Spleen (tissue), 11 donors: ENCODE measurements around the gene P2RY11. TPM values are rescaled to one million over a fixed set of nuclear protein-coding genes. Genes with fewer than 3 reads are reported as not detected.

Experiments
- DNase-seq: peaks from one replicate; pipeline ENCODE4 v3.0.0-alpha.2; 2020
- H3K27ac ChIP-seq, 8 donors: fragments of 200-600 bp; sonication (generic) in 7 of 8; 1 replicate in 4 of 8; 2 replicates in 4 of 8; pipeline versions ENCODE4 v1.5.0 to v1.8.0; 2016 to 2021; ENCODE audit warnings: inconsistent platforms in 4 of 8, mild to moderate bottlenecking in 4 of 8, moderate library complexity in 1 of 8
- H3K27me3 ChIP-seq, 7 donors: fragments of 200-600 bp; sonication (generic) in 6 of 7; replicated peaks in 1 of 7; 1 replicate in 4 of 7; 2 replicates in 3 of 7; pipeline versions ENCODE4 v1.5.0 to v1.8.0; 2016 to 2021; ENCODE audit warnings: inconsistent platforms in 3 of 7, mild to moderate bottlenecking in 1 of 7
- H3K36me3 ChIP-seq, 6 donors: fragments of 200-600 bp; sonication (generic) in 5 of 6; 1 replicate in 4 of 6; 2 replicates in 2 of 6; pipeline versions ENCODE4 v1.5.0 to v1.8.0; 2016 to 2021; ENCODE audit warnings: inconsistent platforms in 2 of 6
- H3K4me1 ChIP-seq, 6 donors: fragments of 200-600 bp; sonication (generic) in 5 of 6; 1 replicate in 3 of 6; 2 replicates in 3 of 6; pipeline versions ENCODE4 v1.5.0 to v1.8.0; 2016 to 2021; ENCODE audit warnings: inconsistent platforms in 3 of 6
- H3K4me3 ChIP-seq, 8 donors: fragments of 200-600 bp; sonication (generic) in 7 of 8; 1 replicate in 4 of 8; 2 replicates in 4 of 8; pipeline versions ENCODE4 v1.5.0 to v1.8.0; 2016 to 2021; ENCODE audit warnings: inconsistent platforms in 4 of 8, mild to moderate bottlenecking in 4 of 8, moderate library complexity in 2 of 8
- H3K9me3 ChIP-seq, 8 donors: fragments of 200-600 bp; sonication (generic) in 7 of 8; 1 replicate in 4 of 8; 2 replicates in 4 of 8; pipeline versions ENCODE4 v1.5.0 to v1.8.0; 2016 to 2021; ENCODE audit warnings: inconsistent platforms in 4 of 8
- CTCF ChIP-seq, 11 experiments: fragments of 200-600 bp in 7 of 11; fragments of 450-650 bp in 4 of 11; sonication (generic) in 4 of 11; IDR thresholded peaks in 8 of 11; conservative IDR thresholded peaks in 3 of 11; 1 replicate in 7 of 11; 2 replicates in 4 of 11; pipeline versions ENCODE4 v1.4.0 to v1.8.0; 2016 to 2021; ENCODE audit warnings: antibody characterized with exemption in 11 of 11, inconsistent platforms in 4 of 11, mild to moderate bottlenecking in 1 of 11
- POLR2A ChIP-seq, 3 donors: fragments of 450-650 bp; IDR thresholded peaks; one replicate each; pipeline ENCODE4 v1.5.1; 2017; ENCODE audit warnings: antibody characterized with exemption in 3 of 3, mild to moderate bottlenecking in 1 of 3
- POLR2AphosphoS5 ChIP-seq, 3 donors: sonication (generic); formaldehyde crosslinking; IDR thresholded peaks; one replicate each; pipeline ENCODE4 v1.5.1; 2017; ENCODE audit warnings: antibody characterized with exemption in 3 of 3
- WGBS, 5 donors: extraction: QIAGEN DNeasy Blood & Tissue Kit in 3 of 5; methylation state at CpG; one replicate each; pipeline versions ENCODE4 v1.1.5 to v1.1.7; 2013 to 2018; 5-methylcytosine and 5-hydroxymethylcytosine counted together
- intact Hi-C: fragments of 100-400 bp; cut with DNase I; formaldehyde crosslinking; loops from one replicate; pipeline ENCODE4 v1.15.0; 2023; ENCODE audit warnings: low total_unique reads
- polyA plus RNA-seq, 3 donors: library from polyadenylated mRNA; stranded (reverse); fragments of 200-250 nt; gene quantifications; one replicate each; pipeline ENCODE4 v1.2.1, GENCODE V29; 2013
- total RNA-seq, 7 donors: library from RNA; depleted of rRNA in 3 of 7; stranded (reverse); fragments of >200 nt in 3 of 7; fragmentation: NEBNext Ultra II Directional in 4 of 7; extraction: Animal tissue kit (Norgen Biotek cat#: 25700) in 4 of 7; gene quantifications; one replicate each; pipeline versions ENCODE4 v1.1.0 to v1.2.1, GENCODE V29; 2016 to 2021
- donor health status: healthy with polysubstance abuse.
- donor health status: DM: no; HTN: no; CAD: no; lungs with moderate emphysema.
- donor health status: DM: no; HTN: no; CAD: no.
- donor health status: Bipolar disorder and iron deficiency.
- donor health status: healthy.
- donor health status: DM: no; HTN: no; CAD: no.
- donor health status: DM: yes; HTN: yes; CAD: no.

The P2RY11 gene
- total and polyA plus RNA-seq, 10 donors = 7.9 to 24.2 (median 16.9) TPM

DNA sequence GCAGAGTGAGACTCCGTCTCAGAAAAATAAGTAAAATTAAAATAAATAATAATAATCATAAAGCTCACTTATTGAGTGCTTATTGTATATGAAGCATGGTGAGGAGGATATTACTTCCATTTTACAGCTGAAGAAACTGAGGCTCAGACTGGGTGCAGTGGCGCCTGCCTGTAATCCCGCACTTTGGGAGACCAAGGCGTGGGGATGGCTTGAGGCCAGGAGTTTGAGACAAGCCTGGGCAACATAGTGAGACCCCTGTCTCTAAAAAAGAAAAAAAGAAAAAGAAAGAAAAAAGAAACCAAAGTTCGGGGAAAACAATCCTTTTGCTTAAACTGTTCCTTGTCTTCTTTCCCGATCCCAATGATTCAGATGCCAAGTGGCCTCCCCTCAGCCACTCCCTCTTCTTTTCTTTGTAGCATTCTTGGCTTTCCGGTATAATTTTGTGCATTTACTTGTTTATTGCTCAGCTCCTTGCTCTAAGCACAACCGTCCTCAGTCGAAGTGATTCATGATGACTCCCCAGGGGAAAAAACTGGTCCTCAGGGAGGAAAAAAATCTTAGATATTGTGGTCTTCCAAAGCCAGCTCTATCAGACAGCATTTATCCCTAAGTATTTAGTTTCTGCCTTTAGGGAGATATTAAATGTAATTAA lies 9.2 kb downstream of the P2RY11 start:
- Histone ChIP-seq H3K36me3 (peaks cover 2 to 49% (median 28%) of the 10 kb centered on the region in 6 donors), H3K4me1 (peaks cover 7 to 55% (median 30%) of the 10 kb centered on the region in 6 donors), H3K27ac (no peak overlapping the region), H3K9me3 (no peaks in the 10 kb centered on the region), H3K27me3 (no peaks in the 10 kb centered on the region), H3K4me3 (no peak overlapping the region)
- intact Hi-C loops = no loop called here
- WGBS, 5 donors = 78 to 87% (median 84%) methylated on average over 9 of the region's 9 CpGs
- TF ChIP-seq CTCF (IDR thresholded peaks at IDR 0.05 in 8 of 11, conservative IDR thresholded peaks at IDR 0.05 in 3 of 11) = no peak
- TF ChIP-seq POLR2A (IDR thresholded peaks at IDR 0.05) = no peak
- no peak for TF ChIP-seq POLR2AphosphoS5 (IDR thresholded peaks at IDR 0.05)
- DNase-seq = no peak

DNA sequence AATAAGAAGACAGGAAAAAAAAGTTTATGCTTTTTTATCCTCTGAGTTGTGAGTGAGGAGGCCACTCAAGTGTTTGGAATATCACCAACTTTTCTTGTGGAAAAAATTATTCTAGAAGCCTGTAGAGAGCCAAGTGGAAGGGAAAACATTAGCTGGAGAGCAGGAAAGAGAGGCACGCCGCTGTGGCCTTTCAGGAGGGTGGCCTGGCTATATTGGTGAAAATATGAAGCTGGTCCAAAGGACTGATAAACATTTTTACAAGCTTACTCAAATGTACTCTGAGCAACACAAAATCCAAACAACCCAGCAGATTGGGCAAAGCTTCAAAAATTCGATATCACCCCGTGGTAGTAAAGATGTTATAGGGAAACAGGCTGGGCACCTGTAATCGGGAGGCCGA lies 10.6 kb downstream of the P2RY11 start:
- Histone ChIP-seq H3K36me3 (peaks cover 0 to 49% (median 14%) of the 10 kb centered on the region in 6 donors), H3K27me3 (no peaks in the 10 kb centered on the region), H3K27ac (no peak overlapping the region), H3K4me3 (no peak overlapping the region), H3K9me3 (no peaks in the 10 kb centered on the region), H3K4me1 (peaks cover 7 to 55% (median 29%) of the 10 kb centered on the region in 6 donors)
- intact Hi-C loops = no loop called here
- no peak for DNase-seq
- TF ChIP-seq CTCF (IDR thresholded peaks at IDR 0.05 in 8 of 11, conservative IDR thresholded peaks at IDR 0.05 in 3 of 11) = no peak
- no peak for TF ChIP-seq POLR2A (IDR thresholded peaks at IDR 0.05)
- no peak for TF ChIP-seq POLR2AphosphoS5 (IDR thresholded peaks at IDR 0.05)
- 86 to 94% (median 89%) methylated on average over 6 of the region's 6 CpGs for WGBS, 5 donors

- WGBS, 5 donors = 93 to 99% (median 96%) methylated on average over 7 of the region's 7 CpGs
These were observed 12.9 kb downstream of the P2RY11 start for GRCh38 chr19:10124429-10124828.

More at GRCh38 chr19:10124429-10124828, 12.9 kb downstream of the P2RY11 start:
- TF ChIP-seq CTCF (IDR thresholded peaks at IDR 0.05 in 8 of 11, conservative IDR thresholded peaks at IDR 0.05 in 3 of 11) = no peak
- TF ChIP-seq POLR2AphosphoS5 (IDR thresholded peaks at IDR 0.05) = no peak
- TF ChIP-seq POLR2A (IDR thresholded peaks at IDR 0.05) = no peak
- peaks cover 0 to 54% (median 5%) of the 10 kb centered on the region in 6 donors for H3K36me3 ChIP-seq
- H3K27ac ChIP-seq = no peak overlapping the region
- no peak overlapping the region for H3K4me3 ChIP-seq
- H3K4me1 ChIP-seq = peaks cover 0 to 31% (median 8%) of the 10 kb centered on the region in 6 donors
- no peaks in the 10 kb centered on the region for H3K27me3 ChIP-seq
- no peaks in the 10 kb centered on the region for H3K9me3 ChIP-seq
- intact Hi-C loops = no loop called here
- no peak for DNase-seq
